Measurements from ENCODE around the gene LYST.

DNA sequence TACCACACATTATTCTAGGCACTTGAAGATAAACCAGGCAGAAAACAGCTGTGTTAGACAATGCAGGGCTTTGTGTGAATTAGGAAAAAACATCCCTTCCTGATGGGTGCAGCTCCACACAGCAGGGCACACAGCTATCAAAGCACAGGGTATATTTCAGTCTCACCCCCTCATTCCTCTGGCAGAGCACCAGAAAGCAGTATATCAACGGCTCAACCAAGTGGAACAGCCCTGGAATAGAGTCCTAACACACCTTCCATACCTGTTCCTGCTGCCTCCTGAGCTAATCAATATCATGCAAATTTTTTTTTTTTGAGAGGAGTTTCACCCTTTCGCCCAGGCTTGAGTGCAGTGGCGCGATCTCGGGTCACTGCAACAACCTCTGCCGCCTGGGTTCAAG, 32.1 kb downstream of the LYST start:
- TF ChIP-seq, protein P1, sequence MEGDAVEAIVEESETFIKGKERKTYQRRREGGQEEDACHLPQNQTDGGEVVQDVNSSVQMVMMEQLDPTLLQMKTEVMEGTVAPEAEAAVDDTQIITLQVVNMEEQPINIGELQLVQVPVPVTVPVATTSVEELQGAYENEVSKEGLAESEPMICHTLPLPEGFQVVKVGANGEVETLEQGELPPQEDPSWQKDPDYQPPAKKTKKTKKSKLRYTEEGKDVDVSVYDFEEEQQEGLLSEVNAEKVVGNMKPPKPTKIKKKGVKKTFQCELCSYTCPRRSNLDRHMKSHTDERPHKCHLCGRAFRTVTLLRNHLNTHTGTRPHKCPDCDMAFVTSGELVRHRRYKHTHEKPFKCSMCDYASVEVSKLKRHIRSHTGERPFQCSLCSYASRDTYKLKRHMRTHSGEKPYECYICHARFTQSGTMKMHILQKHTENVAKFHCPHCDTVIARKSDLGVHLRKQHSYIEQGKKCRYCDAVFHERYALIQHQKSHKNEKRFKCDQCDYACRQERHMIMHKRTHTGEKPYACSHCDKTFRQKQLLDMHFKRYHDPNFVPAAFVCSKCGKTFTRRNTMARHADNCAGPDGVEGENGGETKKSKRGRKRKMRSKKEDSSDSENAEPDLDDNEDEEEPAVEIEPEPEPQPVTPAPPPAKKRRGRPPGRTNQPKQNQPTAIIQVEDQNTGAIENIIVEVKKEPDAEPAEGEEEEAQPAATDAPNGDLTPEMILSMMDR (IDR thresholded peaks at IDR 0.05; ENCODE audit: low read depth, low read length, poor library complexity, severe bottlenecking), result no peak
- no peak for TF ChIP-seq EZH2phosphoT487 (IDR thresholded peaks at IDR 0.05; ENCODE audit: borderline replicate concordance, low read length)

Data from DOHH2 (cell line).